Panc1 (cell line): Measurements from ENCODE around the gene SHISA7. TPM values are rescaled to one million over a fixed set of nuclear protein-coding genes. Genes with fewer than 3 reads are reported as not detected.

Experiments
- ATAC-seq: fragments of 200-7000 bp; cut with Tn5 transposase; 2 replicates; pipeline ENCODE4 v1.9.1; 2020; ENCODE audit warnings: mild to moderate bottlenecking, moderate library complexity
- BruUV-seq: library from RNA; stranded (reverse); fragments of 400-500 nt; replicated peaks from 2 replicates; lab custom pipeline; 2021; lab: Mats Ljungman, UMichigan
- CTCF ChIA-PET: fragments of 300-600 bp; sonication (Branson Sonifier 250); formaldehyde crosslinking; loops from one replicate; lab custom pipeline; 2022; ENCODE audit warnings: antibody characterized with exemption; lab: Charles Lee
- POLR2A ChIA-PET: fragments of 300-600 bp; sonication (Branson Sonifier 250); formaldehyde crosslinking; loops from one replicate; lab custom pipeline; 2022; ENCODE audit warnings: antibody characterized with exemption; lab: Charles Lee
- DNase-seq: peaks from one replicate; pipeline ENCODE4 v3.0.0-alpha.2; 2010; ENCODE audit warnings: low read depth, low spot score
- H3K27ac ChIP-seq: 2 replicates; pipeline ENCODE4 v1.5.1; 2011; ENCODE audit warnings: mild to moderate bottlenecking, low read length, inconsistent platforms
- H3K27me3 ChIP-seq: fragments of 200-500 bp; sonication (Bioruptor generic); 2 replicates; pipeline ENCODE4 v1.6.0; 2014; ENCODE audit warnings: low read length, inconsistent platforms; ENCODE audit not compliant: control insufficient read depth, insufficient read depth
- H3K36me3 ChIP-seq: fragments of 200-500 bp; sonication (Bioruptor generic); 2 replicates; pipeline ENCODE4 v1.5.1; 2014; ENCODE audit warnings: inconsistent platforms, mild to moderate bottlenecking, low read length, moderate library complexity; ENCODE audit not compliant: control insufficient read depth, insufficient read depth
- H3K4me1 ChIP-seq: 2 replicates; pipeline ENCODE4 v1.5.1; 2011; ENCODE audit warnings: inconsistent platforms, mild to moderate bottlenecking, low read length, moderate library complexity; ENCODE audit not compliant: control insufficient read depth, insufficient read depth
- H3K4me3 ChIP-seq, 2 experiments: 2 replicates each; pipeline ENCODE4 v1.5.1; 2011 to 2012; ENCODE audit warnings: low read depth in 2 of 2, low read length in 2 of 2, mild to moderate bottlenecking in 2 of 2, inconsistent platforms in 1 of 2, moderate library complexity in 1 of 2
- H3K9me3 ChIP-seq: fragments of 200-500 bp; sonication (Bioruptor generic); 2 replicates; pipeline ENCODE4 v1.5.1; 2014; ENCODE audit warnings: low read depth, mild to moderate bottlenecking, inconsistent platforms, low read length, moderate library complexity; ENCODE audit not compliant: control insufficient read depth, insufficient read depth
- CTCF ChIP-seq: fragments of 450-650 bp; IDR thresholded peaks from 2 replicates; pipeline ENCODE4 v1.5.1; 2017; ENCODE audit warnings: mild to moderate bottlenecking
- POLR2AphosphoS5 ChIP-seq: IDR thresholded peaks from 2 replicates; pipeline ENCODE4 v1.6.1; 2012; ENCODE audit warnings: mild to moderate bottlenecking, low read depth, low read length, moderate library complexity
- SIN3A ChIP-seq: IDR thresholded peaks from 2 replicates; pipeline ENCODE4 v1.6.1; 2012; ENCODE audit warnings: low read depth, mild to moderate bottlenecking, low read length, moderate library complexity, borderline replicate concordance; ENCODE audit not compliant: insufficient read depth
- TCF7L2 ChIP-seq: IDR thresholded peaks from 2 replicates; pipeline ENCODE4 v1.6.1; 2011; ENCODE audit warnings: mild to moderate bottlenecking, low read depth, low read length, inconsistent platforms
- in situ Hi-C: cut with HindIII; loops from 2 replicates; pipeline ENCODE4 v1.10.0; 2016; ENCODE audit warnings: low sequenced_read_pairs, low pct_unique_long_range_greater_than_20kb
- intact Hi-C: fragments of 100-400 bp; cut with micrococcal nuclease; formaldehyde crosslinking; loops from one replicate; pipeline ENCODE4 v1.10.0; 2022; ENCODE audit not compliant: unreplicated experiment
- total RNA-seq: library from RNA; stranded (reverse); gene quantifications from one replicate; pipeline ENCODE4 v1.2.1, GENCODE V29; 2021; ENCODE audit not compliant: unreplicated experiment
- TF ChIP-seq, protein P1 (sequence below), 2 experiments: IDR thresholded peaks; 2 replicates each; pipeline ENCODE4 v1.6.1; 2011 to 2012; ENCODE audit warnings: low read depth in 2 of 2, control low read depth in 1 of 2, low read length in 1 of 2, mild to moderate bottlenecking in 1 of 2, moderate library complexity in 1 of 2; ENCODE audit not compliant: insufficient read depth in 1 of 2

SHISA7 gene
- total RNA-seq, 1 experiment from 2014 or later: 0.03 TPM

DNA sequence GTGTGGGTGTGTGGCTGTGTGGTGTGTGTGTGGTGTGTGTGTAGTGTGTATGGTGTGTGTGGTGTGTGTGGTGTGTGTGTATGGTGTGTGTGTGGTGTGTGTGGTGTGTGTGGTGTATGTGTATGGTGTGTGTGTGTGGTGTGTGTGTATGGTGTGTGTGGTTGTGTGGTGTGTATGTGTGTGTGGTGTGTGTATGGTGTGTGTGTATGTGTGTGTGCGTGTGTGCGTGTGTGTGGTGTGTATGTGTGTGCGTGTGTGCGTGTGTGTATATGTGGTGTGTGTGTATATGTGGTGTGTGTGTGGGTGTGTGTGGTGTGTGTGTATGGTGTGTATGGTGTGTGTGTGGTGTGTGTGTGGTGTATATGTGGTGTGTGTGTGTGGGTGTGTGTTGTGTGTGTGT lies 8.1 kb downstream of the SHISA7 start:
- TF ChIP-seq CTCF: no peak
- TF ChIP-seq SIN3A: no peak
- TF ChIP-seq, protein P1, sequence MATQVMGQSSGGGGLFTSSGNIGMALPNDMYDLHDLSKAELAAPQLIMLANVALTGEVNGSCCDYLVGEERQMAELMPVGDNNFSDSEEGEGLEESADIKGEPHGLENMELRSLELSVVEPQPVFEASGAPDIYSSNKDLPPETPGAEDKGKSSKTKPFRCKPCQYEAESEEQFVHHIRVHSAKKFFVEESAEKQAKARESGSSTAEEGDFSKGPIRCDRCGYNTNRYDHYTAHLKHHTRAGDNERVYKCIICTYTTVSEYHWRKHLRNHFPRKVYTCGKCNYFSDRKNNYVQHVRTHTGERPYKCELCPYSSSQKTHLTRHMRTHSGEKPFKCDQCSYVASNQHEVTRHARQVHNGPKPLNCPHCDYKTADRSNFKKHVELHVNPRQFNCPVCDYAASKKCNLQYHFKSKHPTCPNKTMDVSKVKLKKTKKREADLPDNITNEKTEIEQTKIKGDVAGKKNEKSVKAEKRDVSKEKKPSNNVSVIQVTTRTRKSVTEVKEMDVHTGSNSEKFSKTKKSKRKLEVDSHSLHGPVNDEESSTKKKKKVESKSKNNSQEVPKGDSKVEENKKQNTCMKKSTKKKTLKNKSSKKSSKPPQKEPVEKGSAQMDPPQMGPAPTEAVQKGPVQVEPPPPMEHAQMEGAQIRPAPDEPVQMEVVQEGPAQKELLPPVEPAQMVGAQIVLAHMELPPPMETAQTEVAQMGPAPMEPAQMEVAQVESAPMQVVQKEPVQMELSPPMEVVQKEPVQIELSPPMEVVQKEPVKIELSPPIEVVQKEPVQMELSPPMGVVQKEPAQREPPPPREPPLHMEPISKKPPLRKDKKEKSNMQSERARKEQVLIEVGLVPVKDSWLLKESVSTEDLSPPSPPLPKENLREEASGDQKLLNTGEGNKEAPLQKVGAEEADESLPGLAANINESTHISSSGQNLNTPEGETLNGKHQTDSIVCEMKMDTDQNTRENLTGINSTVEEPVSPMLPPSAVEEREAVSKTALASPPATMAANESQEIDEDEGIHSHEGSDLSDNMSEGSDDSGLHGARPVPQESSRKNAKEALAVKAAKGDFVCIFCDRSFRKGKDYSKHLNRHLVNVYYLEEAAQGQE (IDR thresholded peaks at IDR 0.05; ENCODE audit: insufficient read depth in 1 of 2, low read depth in 2 of 2, low read length in 1 of 2): no peak
- TF ChIP-seq TCF7L2: no peak
- ATAC-seq: no peak
- no peak for DNase-seq
- no peaks in the 10 kb centered on the region for H3K36me3 ChIP-seq
- CTCF ChIA-PET: interaction anchor here (0.7 kb wide), 1 partner anchor 650 kb away, joined by 4 read pairs; no protein-coding TSS in a partner anchor
- H3K27ac ChIP-seq: no peak overlapping the region
- intact Hi-C loops (no loop called here), in situ Hi-C loops (no loop called here)
- H3K27me3 ChIP-seq: no peaks in the 10 kb centered on the region
- BruUV-seq: no TSS peak
- H3K9me3 ChIP-seq: no peaks in the 10 kb centered on the region
- POLR2A ChIA-PET: no interaction called here
- no peak overlapping the region for H3K4me3 ChIP-seq
- H3K4me1 ChIP-seq: no peaks in the 10 kb centered on the region

DNA sequence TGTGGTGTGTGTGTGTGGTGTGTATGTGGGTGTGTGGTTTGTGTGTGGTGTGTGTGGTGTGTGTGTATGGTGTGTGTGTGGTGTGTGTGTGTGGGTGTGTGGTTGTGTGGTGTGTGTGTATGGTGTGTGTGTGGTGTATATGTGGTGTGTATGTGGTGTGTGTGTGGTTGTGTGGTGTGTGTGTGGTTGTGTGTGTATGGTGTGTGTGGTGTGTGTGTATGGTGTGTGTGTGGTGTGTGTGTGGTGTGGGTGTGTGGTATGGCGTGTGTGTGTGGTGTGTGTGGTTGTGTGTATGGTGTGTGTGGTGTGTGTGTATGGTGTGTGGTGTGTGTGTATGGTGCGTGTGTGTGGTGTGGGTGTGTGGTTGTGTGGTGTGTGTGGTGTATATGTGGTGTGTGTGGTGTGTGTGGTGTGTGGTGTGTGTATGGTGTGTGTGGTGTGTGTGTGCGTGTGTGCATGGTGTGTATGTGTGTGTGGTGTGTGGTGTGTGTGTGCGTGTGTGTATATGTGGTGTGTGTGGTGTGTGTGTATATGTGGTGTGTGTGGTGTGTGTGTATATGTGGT lies 8.7 kb downstream of the SHISA7 start:
- H3K4me3 ChIP-seq: no peak overlapping the region
- ChIA-PET POLR2A (no interaction called here), CTCF (no interaction called here)
- ATAC-seq (no peak), DNase-seq (no peak)
- no peaks in the 10 kb centered on the region for H3K4me1 ChIP-seq
- no peaks in the 10 kb centered on the region for H3K36me3 ChIP-seq
- TF ChIP-seq CTCF: no peak
- TF ChIP-seq TCF7L2: no peak
- TF ChIP-seq POLR2AphosphoS5: no peak
- TF ChIP-seq, protein P1 (IDR thresholded peaks at IDR 0.05; ENCODE audit: insufficient read depth in 1 of 2, low read depth in 2 of 2, low read length in 1 of 2): no peak
- TF ChIP-seq SIN3A: no peak
- in situ Hi-C loops (no loop called here), intact Hi-C loops (no loop called here)
- H3K9me3 ChIP-seq: no peaks in the 10 kb centered on the region
- no peak overlapping the region for H3K27ac ChIP-seq
- BruUV-seq: no TSS peak
- H3K27me3 ChIP-seq: no peaks in the 10 kb centered on the region
